ENCODE measurements around the gene FHAD1. TPM values are rescaled to one million over a fixed set of nuclear protein-coding genes. Genes with fewer than 3 reads are reported as not detected.

The FHAD1 gene
- total and polyA plus RNA-seq, 9 of the 15 experiments (the other 6 are each of a cell fraction or from before 2014, with no cell fraction given): 0.32 to 2.1 (median 1.5) TPM; not detected in 1

DNA sequence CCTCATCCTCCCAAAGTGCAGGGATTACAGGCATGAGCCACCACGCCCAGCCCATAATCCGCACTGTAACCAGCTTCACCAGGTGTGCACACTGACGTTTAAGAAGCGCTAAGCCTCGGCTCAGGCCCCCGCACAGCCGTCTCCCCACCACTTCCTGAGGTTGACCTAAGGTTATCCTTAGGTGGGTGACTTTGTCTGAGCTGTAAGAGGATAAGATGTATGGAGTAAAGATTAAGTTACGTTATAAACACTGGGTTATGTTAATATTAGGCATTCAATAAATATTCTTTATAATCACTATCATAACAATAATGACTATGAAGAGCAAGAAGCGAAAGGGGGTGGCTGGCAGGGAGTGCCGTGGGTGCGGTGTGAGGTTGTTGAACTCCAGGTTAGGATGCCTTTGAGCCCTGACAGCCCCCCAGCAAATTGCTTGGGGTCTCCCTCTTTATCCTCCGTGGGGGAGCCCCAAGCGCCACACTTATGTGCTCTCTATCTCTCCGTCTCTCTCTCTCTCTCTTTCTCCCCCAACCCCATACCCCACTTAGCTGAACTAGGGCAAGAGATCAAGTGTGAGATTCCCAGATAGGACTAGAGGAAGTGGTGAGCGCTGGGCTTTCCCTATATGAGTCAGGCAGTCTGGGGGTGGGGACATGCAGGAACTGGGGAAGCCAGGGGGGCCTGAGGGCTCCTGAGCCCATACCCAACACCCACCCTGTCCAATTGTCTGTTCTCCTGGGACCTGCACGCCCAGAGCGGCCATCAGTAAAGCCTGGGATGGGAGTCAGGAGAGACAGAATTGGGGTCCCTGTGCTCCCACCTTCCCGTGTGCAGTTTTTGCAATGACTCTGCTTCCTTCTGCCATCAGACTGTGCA, 170.3 kb downstream of the FHAD1 start (continued):
- TF ChIP-seq, protein P1, sequence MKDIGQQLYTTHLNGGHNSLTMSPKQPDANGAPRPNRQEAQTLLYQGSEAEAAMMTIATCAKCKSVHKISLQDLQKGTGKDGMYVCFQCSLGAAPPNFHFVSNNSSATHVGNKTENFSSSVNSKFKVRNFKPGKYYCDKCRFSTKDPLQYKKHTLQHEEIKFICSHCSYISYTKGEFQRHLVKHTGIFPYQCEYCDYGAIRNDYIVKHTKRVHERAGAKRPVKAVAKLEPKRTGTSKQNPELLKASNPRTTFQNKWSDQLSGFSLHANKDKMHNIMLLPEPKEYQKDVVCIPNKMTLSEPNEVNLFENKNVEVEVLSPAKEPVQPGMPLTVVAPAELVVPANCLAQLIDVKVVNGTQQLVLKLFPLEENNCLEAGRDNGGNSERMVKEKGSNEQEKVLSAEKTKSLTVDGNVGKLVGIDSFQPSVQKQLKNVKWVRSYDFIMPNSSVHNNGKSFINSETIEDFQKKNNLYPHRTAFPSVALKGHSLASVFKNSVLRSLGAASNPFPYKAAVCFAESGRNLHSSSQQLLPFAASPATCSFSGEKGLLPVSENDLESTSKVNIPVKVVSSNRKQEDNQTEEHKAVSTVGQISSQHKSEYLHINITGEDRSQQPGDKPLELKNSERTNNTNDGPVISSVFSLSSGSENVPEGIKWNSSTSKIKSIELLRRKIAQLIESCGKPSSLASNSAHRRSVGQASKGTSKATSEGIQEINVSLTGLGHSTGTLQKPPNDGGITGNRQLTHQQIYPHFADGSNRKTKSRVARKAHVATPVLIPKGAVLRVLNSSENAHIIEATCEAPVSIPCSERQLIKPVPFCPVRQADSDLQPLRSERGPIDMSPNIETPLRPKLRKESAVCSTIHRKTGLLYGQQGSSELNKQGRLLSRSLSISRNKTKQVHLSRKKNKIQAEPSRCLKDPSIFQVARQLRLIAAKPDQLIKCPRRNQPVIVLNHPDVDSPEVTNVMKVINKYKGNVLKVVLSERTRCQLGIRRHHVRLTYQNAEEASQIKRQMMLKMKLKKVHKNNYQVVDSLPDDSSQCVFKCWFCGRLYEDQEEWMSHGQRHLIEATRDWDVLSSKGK (CRISPR knock-in tag; IDR thresholded peaks at IDR 0.05): no peak
- TF ChIP-seq, protein P2, sequence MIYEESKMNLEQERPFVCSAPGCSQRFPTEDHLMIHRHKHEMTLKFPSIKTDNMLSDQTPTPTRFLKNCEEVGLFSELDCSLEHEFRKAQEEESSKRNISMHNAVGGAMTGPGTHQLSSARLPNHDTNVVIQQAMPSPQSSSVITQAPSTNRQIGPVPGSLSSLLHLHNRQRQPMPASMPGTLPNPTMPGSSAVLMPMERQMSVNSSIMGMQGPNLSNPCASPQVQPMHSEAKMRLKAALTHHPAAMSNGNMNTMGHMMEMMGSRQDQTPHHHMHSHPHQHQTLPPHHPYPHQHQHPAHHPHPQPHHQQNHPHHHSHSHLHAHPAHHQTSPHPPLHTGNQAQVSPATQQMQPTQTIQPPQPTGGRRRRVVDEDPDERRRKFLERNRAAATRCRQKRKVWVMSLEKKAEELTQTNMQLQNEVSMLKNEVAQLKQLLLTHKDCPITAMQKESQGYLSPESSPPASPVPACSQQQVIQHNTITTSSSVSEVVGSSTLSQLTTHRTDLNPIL (CRISPR knock-in tag; IDR thresholded peaks at IDR 0.05): no peak
- TF ChIP-seq ETV5 (CRISPR knock-in tag; IDR thresholded peaks at IDR 0.05; ENCODE audit: low read depth): peak; percentile 83
- TF ChIP-seq NCOR1 (IDR thresholded peaks at IDR 0.05): no peak; the same call in 1 of the 2 replicates
- TF ChIP-seq MTA1 (IDR thresholded peaks at IDR 0.05; ENCODE audit: borderline replicate concordance): peak; percentile 72; the same call in 1 of the 2 replicates
- no peak for TF ChIP-seq SRSF7 (optimal IDR thresholded peaks at IDR 0.05; ENCODE audit: low read depth, low read length)
- TF ChIP-seq SMARCE1 (IDR thresholded peaks at IDR 0.05): peak; percentile 94
- 0 out of 2 replicates have a peak, but pooled peaks have one; percentile 43 for TF ChIP-seq NFIC (IDR thresholded peaks at IDR 0.05)
- no peak for TF ChIP-seq CHD1 (IDR thresholded peaks at IDR 0.05; ENCODE audit: low read length)
- TF ChIP-seq FOS (IDR thresholded peaks at IDR 0.05; ENCODE audit: extremely low read depth, insufficient read length): peak; percentile 25
- peak; percentile 38; the same call in 1 of the 2 replicates for TF ChIP-seq TCF3 (CRISPR knock-in tag; IDR thresholded peaks at IDR 0.05)
- TF ChIP-seq HNRNPK (IDR thresholded peaks at IDR 0.05; ENCODE audit: low read depth, low read length, poor library complexity, severe bottlenecking): no peak
- peak; percentile 54; the same call in 1 of the 2 replicates for TF ChIP-seq LEF1 (IDR thresholded peaks at IDR 0.05)
- peak; percentile 91 for TF ChIP-seq JUN (IDR thresholded peaks at IDR 0.05; ENCODE audit: borderline replicate concordance, low read depth, low read length)
- TF ChIP-seq JUN (CRISPR knock-in tag; IDR thresholded peaks at IDR 0.05; ENCODE audit: borderline replicate concordance): no peak
- no peak for TF ChIP-seq GABPB2 (CRISPR knock-in tag; conservative IDR thresholded peaks at IDR 0.05)
- no peak for TF ChIP-seq MXI1 (IDR thresholded peaks at IDR 0.05; ENCODE audit: low read depth, low read length)
- TF ChIP-seq, protein P3, sequence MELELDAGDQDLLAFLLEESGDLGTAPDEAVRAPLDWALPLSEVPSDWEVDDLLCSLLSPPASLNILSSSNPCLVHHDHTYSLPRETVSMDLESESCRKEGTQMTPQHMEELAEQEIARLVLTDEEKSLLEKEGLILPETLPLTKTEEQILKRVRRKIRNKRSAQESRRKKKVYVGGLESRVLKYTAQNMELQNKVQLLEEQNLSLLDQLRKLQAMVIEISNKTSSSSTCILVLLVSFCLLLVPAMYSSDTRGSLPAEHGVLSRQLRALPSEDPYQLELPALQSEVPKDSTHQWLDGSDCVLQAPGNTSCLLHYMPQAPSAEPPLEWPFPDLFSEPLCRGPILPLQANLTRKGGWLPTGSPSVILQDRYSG (tag; conservative IDR thresholded peaks at IDR 0.05; ENCODE audit: low read depth): no peak
- TF ChIP-seq ZNF780A (CRISPR knock-in tag; IDR thresholded peaks at IDR 0.05): no peak
- TF ChIP-seq, protein P4, sequence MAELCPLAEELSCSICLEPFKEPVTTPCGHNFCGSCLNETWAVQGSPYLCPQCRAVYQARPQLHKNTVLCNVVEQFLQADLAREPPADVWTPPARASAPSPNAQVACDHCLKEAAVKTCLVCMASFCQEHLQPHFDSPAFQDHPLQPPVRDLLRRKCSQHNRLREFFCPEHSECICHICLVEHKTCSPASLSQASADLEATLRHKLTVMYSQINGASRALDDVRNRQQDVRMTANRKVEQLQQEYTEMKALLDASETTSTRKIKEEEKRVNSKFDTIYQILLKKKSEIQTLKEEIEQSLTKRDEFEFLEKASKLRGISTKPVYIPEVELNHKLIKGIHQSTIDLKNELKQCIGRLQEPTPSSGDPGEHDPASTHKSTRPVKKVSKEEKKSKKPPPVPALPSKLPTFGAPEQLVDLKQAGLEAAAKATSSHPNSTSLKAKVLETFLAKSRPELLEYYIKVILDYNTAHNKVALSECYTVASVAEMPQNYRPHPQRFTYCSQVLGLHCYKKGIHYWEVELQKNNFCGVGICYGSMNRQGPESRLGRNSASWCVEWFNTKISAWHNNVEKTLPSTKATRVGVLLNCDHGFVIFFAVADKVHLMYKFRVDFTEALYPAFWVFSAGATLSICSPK (IDR thresholded peaks at IDR 0.05; ENCODE audit: borderline replicate concordance): no peak
- no peak for TF ChIP-seq MCM7 (IDR thresholded peaks at IDR 0.05)

Data from K562 (cell line).